Spinal cord (tissue), 10 donors: ENCODE data around the gene CCDC183. TPM values are rescaled to one million over a fixed set of nuclear protein-coding genes. Genes with fewer than 3 reads are reported as not detected.

ENCODE experiments used
- DNase-seq, 6 donors: peaks; one replicate each; pipeline versions ENCODE4 v3.0.0 to v3.0.0-alpha.2; 2013 to 2015; ENCODE audit warnings: low spot score in 6 of 6, low read depth in 4 of 6
- H3K27ac ChIP-seq: one replicate; pipeline ENCODE4 v1.5.1; 2013; ENCODE audit warnings: low read depth, low read length, control low read depth
- H3K27me3 ChIP-seq: one replicate; pipeline ENCODE4 v1.6.1; 2013; ENCODE audit warnings: low read length; ENCODE audit not compliant: control insufficient read depth, insufficient read depth
- H3K36me3 ChIP-seq: one replicate; pipeline ENCODE4 v1.6.1; 2013; ENCODE audit warnings: low read length; ENCODE audit not compliant: control insufficient read depth, insufficient read depth
- H3K4me1 ChIP-seq: one replicate; pipeline ENCODE4 v1.6.1; 2013; ENCODE audit warnings: low read length; ENCODE audit not compliant: control insufficient read depth, insufficient read depth
- H3K4me3 ChIP-seq: one replicate; pipeline ENCODE4 v1.5.1; 2013; ENCODE audit warnings: low read depth, low read length, control low read depth
- H3K9me3 ChIP-seq: one replicate; pipeline ENCODE4 v1.6.1; 2013; ENCODE audit warnings: low read length; ENCODE audit not compliant: control insufficient read depth, insufficient read depth
- WGBS: methylation state at CpG from one replicate; pipeline ENCODE4 v1.1.5; 2013; ENCODE audit warnings: missing lambda C conversion rate; ENCODE audit not compliant: insufficient coverage; 5-methylcytosine and 5-hydroxymethylcytosine counted together
- polyA plus RNA-seq, 2 donors: library from polyadenylated mRNA; unstranded; fragments of 120-200 nt; gene quantifications; one replicate each; pipeline ENCODE4 v1.2.1, GENCODE V29; 2013; ENCODE audit not compliant: insufficient read length in 2 of 2
- total RNA-seq, 2 donors: library from RNA; depleted of rRNA in 1 of 2; stranded (reverse); fragments of 120-200 nt in 1 of 2; fragments of >200 nt in 1 of 2; gene quantifications; one replicate each; pipeline versions ENCODE4 v1.2.3 to v1.2.4, GENCODE V29; 2013 to 2014
- donor health status: healthy.

The CCDC183 gene
- total and polyA plus RNA-seq, 4 donors: 0.89 to 7.2 (median 3.2) TPM

DNA sequence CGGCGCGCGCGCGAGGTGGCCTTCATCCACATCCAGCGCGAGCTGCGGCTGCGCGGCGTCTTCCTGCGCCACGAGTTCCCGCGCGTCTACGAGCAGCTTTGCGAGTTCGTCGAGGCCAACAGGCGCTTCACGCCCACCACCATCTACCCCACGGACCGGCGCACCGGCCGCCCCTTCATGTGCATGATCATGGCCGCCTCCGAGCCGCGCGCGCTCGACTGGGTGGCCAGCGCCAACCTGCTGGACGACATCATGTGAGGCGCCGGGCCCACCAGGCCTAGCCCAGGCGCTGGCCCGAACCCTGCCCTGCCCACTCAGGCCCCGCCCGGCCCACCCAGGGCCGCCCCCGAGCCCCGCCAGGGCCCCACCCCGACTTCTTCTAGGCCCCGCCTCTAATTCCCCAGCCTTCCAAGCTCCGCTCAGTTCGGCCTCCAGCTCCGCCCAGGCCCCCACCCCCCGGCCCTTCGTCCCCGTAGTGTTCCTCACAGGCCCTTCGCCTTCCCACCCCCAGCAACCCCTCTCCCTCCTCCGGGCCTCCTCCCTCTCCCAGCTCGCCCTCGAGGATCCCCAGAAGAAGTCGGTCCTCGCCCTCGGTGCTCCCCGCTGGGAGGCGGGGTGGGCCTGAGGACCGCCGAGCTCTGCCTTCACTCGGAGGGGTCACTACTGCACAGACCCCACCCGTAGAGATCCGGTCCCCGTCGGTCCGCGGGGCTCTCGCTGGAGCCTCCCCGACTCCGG, 51.1 kb downstream of the CCDC183 start:
- 18% methylated on average over 67 of the region's 75 CpGs for WGBS
- Histone ChIP-seq H3K27me3 (peaks cover 31% of the 10 kb centered on the region), H3K27ac (peak overlapping the region; percentile 98)

DNA sequence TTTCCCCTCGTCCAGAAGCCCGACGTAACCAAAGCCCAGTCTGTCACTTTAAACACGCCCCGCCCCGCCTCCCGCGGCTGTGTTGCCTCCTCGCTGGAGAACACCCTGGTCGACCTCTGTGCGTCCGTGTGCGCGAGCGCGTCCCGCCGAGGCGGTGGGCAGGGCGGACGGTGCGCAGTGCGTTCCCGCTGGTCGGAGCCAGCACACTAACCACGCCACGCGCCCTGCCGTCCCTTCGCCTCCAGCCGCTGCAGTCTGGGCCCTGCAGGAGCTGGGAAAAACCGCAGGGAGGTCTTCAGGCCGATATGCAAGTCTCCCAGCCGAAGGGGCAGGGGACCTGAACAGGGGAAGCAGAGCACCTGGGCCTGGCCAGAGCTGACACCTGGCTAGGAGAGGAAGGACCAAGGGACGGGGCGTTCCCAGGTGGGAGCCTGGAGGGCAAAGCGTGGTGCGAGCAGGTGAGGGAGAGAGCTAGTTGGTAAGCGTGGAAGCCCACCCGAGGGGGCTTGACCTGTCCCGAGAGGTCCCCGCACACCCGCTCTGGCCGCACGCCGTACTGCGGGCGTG, 51.8 kb downstream of the CCDC183 start:
- Histone ChIP-seq H3K27ac (peak overlapping the region; percentile 98), H3K9me3 (no peaks in the 10 kb centered on the region), H3K4me1 (peaks cover 52% of the 10 kb centered on the region), H3K27me3 (peaks cover 31% of the 10 kb centered on the region), H3K36me3 (peaks cover 60% of the 10 kb centered on the region), H3K4me3 (peak overlapping the region; percentile 91)
- WGBS: 8% methylated on average over 48 of the region's 48 CpGs
- peak in 2 of 6 donors; percentile 26 to 77 for DNase-seq

More for the DNA sequence above, 51.1 kb downstream of the CCDC183 start:
- peak in 2 of 6 donors; percentile 4 to 66 for DNase-seq
- Histone ChIP-seq H3K4me1 (peaks cover 58% of the 10 kb centered on the region), H3K36me3 (peaks cover 53% of the 10 kb centered on the region), H3K4me3 (peak overlapping the region; percentile 91), H3K9me3 (no peaks in the 10 kb centered on the region)

- DNase-seq: peak in 1 of 6 donors; percentile 45
- Histone ChIP-seq H3K4me1 (peaks cover 46% of the 10 kb centered on the region), H3K27ac (peak overlapping the region; percentile 98), H3K4me3 (peak overlapping the region; percentile 91), H3K27me3 (peaks cover 26% of the 10 kb centered on the region), H3K9me3 (no peaks in the 10 kb centered on the region), H3K36me3 (peaks cover 66% of the 10 kb centered on the region)
- 3% methylated on average over 40 of the region's 53 CpGs for WGBS
These were observed 52.4 kb downstream of the CCDC183 start for GRCh38 chr9:136848393-136849037.

GRCh38 chr9:136849038-136849959, 53.2 kb downstream of the CCDC183 start, which contains the start of gene PHPT1:
Gene PHPT1 (plus strand): TSS chr9:136849409. CDS start chr9:136849431, 22 bp downstream.
- Histone ChIP-seq H3K36me3 (peaks cover 74% of the 10 kb centered on the region), H3K9me3 (no peaks in the 10 kb centered on the region), H3K4me1 (peaks cover 38% of the 10 kb centered on the region), H3K27ac (peak within 1 kb of the TSS; percentile 98), H3K27me3 (peaks cover 20% of the 10 kb centered on the region), H3K4me3 (peak within 1 kb of the TSS; percentile 91)
- peak; percentile 96 to 100 (median 98) for DNase-seq
- WGBS: under 1% methylated on average over 75 of the region's 77 CpGs

- peaks cover 16% of the 10 kb centered on the region for H3K27me3 ChIP-seq
- peak overlapping the region; percentile 91 for H3K4me3 ChIP-seq
- H3K36me3 ChIP-seq: peaks cover 80% of the 10 kb centered on the region
- DNase-seq: no peak
- peaks cover 36% of the 10 kb centered on the region for H3K4me1 ChIP-seq
- no peaks in the 10 kb centered on the region for H3K9me3 ChIP-seq
- peak overlapping the region; percentile 98 for H3K27ac ChIP-seq
- WGBS: 38% methylated on average over 43 of the region's 43 CpGs
These were observed 54.1 kb downstream of the CCDC183 start for GRCh38 chr9:136849960-136850865.

GRCh38 chr9:136850866-136851775, 55.0 kb downstream of the CCDC183 start:
- DNase-seq: no peak
- peaks cover 35% of the 10 kb centered on the region for H3K4me1 ChIP-seq

DNA sequence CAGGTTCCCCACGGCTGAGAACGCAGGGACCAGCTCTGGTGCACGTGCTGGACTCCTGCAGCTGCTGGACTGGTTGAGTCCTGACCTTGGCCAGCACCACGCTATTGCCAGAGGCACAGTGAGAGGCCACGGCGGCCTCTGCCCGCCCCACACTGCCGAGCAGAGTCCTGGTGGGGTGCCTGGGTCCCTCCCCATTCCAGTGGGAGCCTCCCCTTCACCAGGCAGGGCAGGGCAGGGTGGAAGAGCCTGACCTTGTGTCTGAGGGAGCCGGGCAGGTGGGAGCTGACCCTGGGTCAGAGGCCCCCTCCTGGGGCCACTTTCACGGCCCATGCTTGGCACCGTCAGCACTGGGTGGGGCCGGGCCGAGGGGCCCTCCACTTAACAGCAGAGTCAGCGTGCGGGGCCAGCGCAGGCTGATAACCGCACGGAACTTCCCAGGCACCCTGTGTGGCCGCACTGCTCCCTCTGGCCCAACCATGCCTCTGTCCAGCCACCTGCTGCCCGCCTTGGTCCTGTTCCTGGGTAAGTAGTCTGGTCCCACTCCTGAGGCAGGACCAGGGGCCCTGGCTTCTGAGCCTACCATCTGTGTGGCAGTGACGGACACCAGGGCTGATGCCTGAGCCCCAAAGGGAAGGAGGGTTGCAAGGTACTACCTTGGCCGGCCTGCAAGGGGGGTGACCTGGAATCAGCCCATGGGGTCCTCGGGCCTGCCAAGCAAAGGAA, 56.0 kb downstream of the CCDC183 start, which contains the start of gene MAMDC4:
MAMDC4 (plus strand) TSS at position 406 of the 723 bp plus-strand sequence; CDS start at position 477, 71 bp downstream.
- peaks cover 33% of the 10 kb centered on the region for H3K4me1 ChIP-seq
- peaks cover 85% of the 10 kb centered on the region for H3K36me3 ChIP-seq
- WGBS: 82% methylated on average over 22 of the region's 23 CpGs
- H3K27ac ChIP-seq: no peak within 1 kb of the TSS
- DNase-seq: no peak
- H3K4me3 ChIP-seq: no peak within 1 kb of the TSS
- peaks cover 3% of the 10 kb centered on the region for H3K27me3 ChIP-seq
- no peaks in the 10 kb centered on the region for H3K9me3 ChIP-seq

More at GRCh38 chr9:136850866-136851775, 55.0 kb downstream of the CCDC183 start:
- Histone ChIP-seq H3K36me3 (peaks cover 83% of the 10 kb centered on the region), H3K27ac (no peak overlapping the region), H3K4me3 (no peak overlapping the region), H3K9me3 (no peaks in the 10 kb centered on the region), H3K27me3 (peaks cover 10% of the 10 kb centered on the region)
- 90% methylated on average over 22 of the region's 23 CpGs for WGBS
